B cell (primary cell): ENCODE measurements around the gene SIGMAR1. TPM values are rescaled to one million over a fixed set of nuclear protein-coding genes. Genes with fewer than 3 reads are reported as not detected.

ENCODE experiments used
- ATAC-seq: fragments of 200-7000 bp; cut with Tn5 transposase; one replicate; pipeline ENCODE4 v1.10.0; 2021; ENCODE audit warnings: low read depth, mild to moderate bottlenecking, moderate number of reproducible peaks, moderate library complexity
- CTCF ChIA-PET: fragments of 350-600 bp; sonication (Branson Sonifier 250); formaldehyde crosslinking; loops from one replicate; lab custom pipeline; 2021; ENCODE audit warnings: antibody characterized with exemption, inconsistent platforms; lab: Charles Lee
- POLR2A ChIA-PET: fragments of 350-600 bp; sonication (Branson Sonifier 250); formaldehyde crosslinking; loops from one replicate; lab custom pipeline; 2021; ENCODE audit warnings: antibody characterized with exemption; lab: Charles Lee
- DNase-seq: peaks from one replicate; pipeline ENCODE4 v3.0.0; 2013
- H2AFZ ChIP-seq: 2 replicates; pipeline ENCODE4 v1.6.1; 2012; ENCODE audit warnings: mild to moderate bottlenecking, low read depth, low read length; ENCODE audit not compliant: insufficient read depth, poor library complexity, severe bottlenecking
- H3K27ac ChIP-seq, 2 donors: 1 replicate in 1 of 2; 2 replicates in 1 of 2; pipeline ENCODE4 v1.5.1; 2012 to 2013; ENCODE audit warnings: low read length in 2 of 2, mild to moderate bottlenecking in 2 of 2, moderate library complexity in 1 of 2
- H3K27me3 ChIP-seq, 4 experiments: fragments of 200-600 bp in 1 of 4; sonication (generic) in 1 of 4; replicated peaks in 1 of 4; 1 replicate in 2 of 4; 2 replicates in 2 of 4; pipeline versions ENCODE4 v1.6.1 to v1.7.0; 2013 to 2016; ENCODE audit warnings: low read length in 3 of 4, mild to moderate bottlenecking in 2 of 4, mixed read lengths in 1 of 4, moderate library complexity in 1 of 4; ENCODE audit not compliant: insufficient read depth in 4 of 4, control insufficient read depth in 3 of 4; ENCODE audit errors: control extremely low read depth in 1 of 4
- H3K36me3 ChIP-seq, 2 experiments: replicated peaks in 1 of 2; 1 replicate in 1 of 2; 2 replicates in 1 of 2; pipeline versions ENCODE4 v1.6.1 to v1.7.1; 2013; ENCODE audit warnings: low read length in 1 of 2; ENCODE audit not compliant: insufficient read depth in 2 of 2, control insufficient read depth in 1 of 2; ENCODE audit errors: control extremely low read depth in 1 of 2, extremely low read depth in 1 of 2
- H3K4me1 ChIP-seq, 2 donors: fragments of 200-600 bp in 1 of 2; sonication (generic) in 1 of 2; 1 replicate in 1 of 2; 2 replicates in 1 of 2; pipeline versions ENCODE4 v1.5.1 to v1.6.1; 2013 to 2017; ENCODE audit warnings: low read length in 2 of 2; ENCODE audit not compliant: control insufficient read depth in 2 of 2, insufficient read depth in 2 of 2
- H3K4me2 ChIP-seq: replicated peaks from 2 replicates; pipeline ENCODE3; 2012; ENCODE audit warnings: mild to moderate bottlenecking, low read depth, low read length; ENCODE audit not compliant: poor library complexity, severe bottlenecking
- H3K4me3 ChIP-seq, 5 experiments: fragments of 200-600 bp in 1 of 5; sonication (generic) in 1 of 5; 1 replicate in 3 of 5; 2 replicates in 2 of 5; pipeline versions ENCODE4 v1.5.1 to v1.7.0; 2011 to 2016; ENCODE audit warnings: low read length in 4 of 5, mild to moderate bottlenecking in 4 of 5, low read depth in 2 of 5, control low read depth in 1 of 5, moderate library complexity in 1 of 5; ENCODE audit not compliant: insufficient read depth in 1 of 5; ENCODE audit errors: control extremely low read depth in 1 of 5, extremely low read depth in 1 of 5
- H3K79me2 ChIP-seq: fragments of 200-600 bp; sonication (generic); one replicate; pipeline ENCODE4 v1.6.0; 2016; ENCODE audit warnings: low read length; ENCODE audit not compliant: control insufficient read depth, insufficient read depth
- H3K9ac ChIP-seq: fragments of 200-600 bp; sonication (generic); 2 replicates; pipeline ENCODE4 v1.6.1; 2017; ENCODE audit warnings: mild to moderate bottlenecking, low read length, moderate library complexity
- H3K9me3 ChIP-seq, 3 donors: one replicate each; pipeline versions ENCODE4 v1.6.1 to v1.7.1; 2013; ENCODE audit warnings: low read length in 2 of 3; ENCODE audit not compliant: control insufficient read depth in 2 of 3, insufficient read depth in 1 of 3; ENCODE audit errors: control extremely low read depth in 1 of 3
- H4K20me1 ChIP-seq: 2 replicates; pipeline ENCODE4 v1.6.0; 2012; ENCODE audit warnings: mild to moderate bottlenecking, low read length; ENCODE audit not compliant: insufficient read depth, control insufficient read depth, poor library complexity, severe bottlenecking
- H3K27ac Mint-ChIP-seq: one replicate; pipeline ENCODE4 v1.8.0; 2021; ENCODE audit warnings: mixed read lengths
- H3K27me3 Mint-ChIP-seq: one replicate; pipeline ENCODE4 v1.8.0; 2021; ENCODE audit warnings: mixed read lengths
- H3K4me1 Mint-ChIP-seq: one replicate; pipeline ENCODE4 v1.8.0; 2021; ENCODE audit warnings: mixed read lengths
- H3K4me3 Mint-ChIP-seq: one replicate; pipeline ENCODE4 v1.8.0; 2021; ENCODE audit warnings: mixed read lengths
- H3K9me3 Mint-ChIP-seq: one replicate; pipeline ENCODE4 v1.8.0; 2022; ENCODE audit warnings: mixed read lengths; ENCODE audit not compliant: insufficient read depth
- EZH2 ChIP-seq: IDR thresholded peaks from 2 replicates; pipeline ENCODE4 v1.6.1; 2012; ENCODE audit warnings: borderline replicate concordance, low read depth, mild to moderate bottlenecking, moderate library complexity, low read length; ENCODE audit not compliant: insufficient read depth, poor library complexity, severe bottlenecking
- WGBS: methylation state at CpG from one replicate; pipeline ENCODE4 v1.1.5; 2013; ENCODE audit warnings: missing lambda C conversion rate; ENCODE audit not compliant: insufficient coverage; 5-methylcytosine and 5-hydroxymethylcytosine counted together
- intact Hi-C: fragments of 100-400 bp; cut with micrococcal nuclease; formaldehyde crosslinking; loops from one replicate; pipeline ENCODE4 v1.10.0; 2022
- polyA plus RNA-seq: library from polyadenylated mRNA; depleted of rRNA; stranded (reverse); fragments of >200 nt; gene quantifications from 2 replicates; pipeline ENCODE4 v1.2.3, GENCODE V29; 2012
- total RNA-seq, 2 donors: library from RNA; stranded (reverse); fragments of 120-200 nt in 1 of 2; gene quantifications; 1 replicate in 1 of 2; 2 replicates in 1 of 2; pipeline versions ENCODE4 v1.2.3 to v1.2.4, GENCODE V29; 2013 to 2022
- TF ChIP-seq, protein P1 (sequence below): fragments of 200-600 bp; IDR thresholded peaks from one replicate; pipeline ENCODE4 v1.8.0; 2022; ENCODE audit warnings: antibody characterized with exemption, mild to moderate bottlenecking

The SIGMAR1 gene
- total and polyA plus RNA-seq, 2 donors (not counting 1 experiment from before 2014, with no cell fraction given), result 21.4 to 30.7 TPM

DNA sequence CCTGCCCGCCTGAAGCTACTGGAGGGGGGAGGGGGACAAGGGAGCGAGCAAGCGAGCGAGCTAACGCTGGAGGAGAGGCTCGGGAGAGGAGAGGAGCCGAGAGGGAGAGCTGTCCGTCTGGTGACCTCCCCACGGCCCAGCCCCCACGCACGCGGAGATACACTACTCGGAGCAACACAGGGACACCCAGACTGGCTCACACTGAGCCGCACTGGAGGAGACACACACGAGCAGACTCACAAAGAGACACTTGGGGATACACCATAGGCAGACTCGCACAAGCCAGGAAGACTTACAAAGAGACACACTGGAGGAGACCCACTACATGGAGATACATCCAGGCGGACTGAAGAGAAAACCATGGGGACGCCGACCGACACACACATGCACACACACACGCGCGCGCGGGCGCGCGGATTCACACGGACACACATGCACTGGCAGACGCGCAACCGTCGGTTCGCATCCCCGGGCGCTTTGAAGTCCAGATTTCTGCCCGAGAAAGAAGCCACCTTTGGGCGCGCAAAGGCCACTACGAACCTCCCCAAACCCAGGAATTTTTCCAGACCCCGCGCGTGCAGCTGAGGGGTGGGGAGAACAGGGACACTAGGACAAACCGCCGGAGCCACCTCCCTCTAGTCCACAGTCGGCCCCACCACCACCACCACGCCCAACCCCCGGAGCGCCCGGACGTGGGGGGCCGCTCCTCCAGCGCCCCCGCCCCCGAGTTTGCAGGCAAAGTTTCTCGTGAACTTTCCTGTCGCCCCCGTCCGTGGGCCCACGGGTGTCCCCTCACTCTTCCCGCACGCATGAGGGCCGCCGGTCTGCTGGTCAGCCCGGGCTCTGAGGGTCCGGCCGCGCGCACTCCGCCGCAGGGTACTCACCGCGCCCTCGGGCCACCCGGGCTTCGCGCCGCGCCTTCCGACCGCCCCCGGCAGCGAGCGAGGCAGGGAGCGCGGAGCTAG lies 48.6 kb downstream of the SIGMAR1 start:
- no peaks in the 10 kb centered on the region for H3K36me3 ChIP-seq
- peaks cover 40% of the 10 kb centered on the region for H3K4me1 Mint-ChIP-seq
- no peaks in the 10 kb centered on the region for H4K20me1 ChIP-seq
- H3K4me3 ChIP-seq, result peak overlapping the region in 1 of 5 experiments; percentile 73
- H3K9me3 ChIP-seq, result peaks cover 0 to 28% (median 0%) of the 10 kb centered on the region in 3 donors
- H3K27ac Mint-ChIP-seq, result no peak overlapping the region
- intact Hi-C loops, result no loop called here
- no peaks in the 10 kb centered on the region for H3K9me3 Mint-ChIP-seq
- ChIA-PET POLR2A (no interaction called here), CTCF (interaction anchor here (1.5 kb wide), 1 partner anchor 151 kb away, joined by 3 read pairs; no protein-coding TSS in a partner anchor)
- 5% methylated on average over 79 of the region's 86 CpGs for WGBS
- H3K4me3 Mint-ChIP-seq, result peak overlapping the region; percentile 81
- DNase-seq (peak; percentile 37), ATAC-seq (no peak)
- H3K27me3 Mint-ChIP-seq, result peaks cover 83% of the 10 kb centered on the region
- TF ChIP-seq, protein P1, sequence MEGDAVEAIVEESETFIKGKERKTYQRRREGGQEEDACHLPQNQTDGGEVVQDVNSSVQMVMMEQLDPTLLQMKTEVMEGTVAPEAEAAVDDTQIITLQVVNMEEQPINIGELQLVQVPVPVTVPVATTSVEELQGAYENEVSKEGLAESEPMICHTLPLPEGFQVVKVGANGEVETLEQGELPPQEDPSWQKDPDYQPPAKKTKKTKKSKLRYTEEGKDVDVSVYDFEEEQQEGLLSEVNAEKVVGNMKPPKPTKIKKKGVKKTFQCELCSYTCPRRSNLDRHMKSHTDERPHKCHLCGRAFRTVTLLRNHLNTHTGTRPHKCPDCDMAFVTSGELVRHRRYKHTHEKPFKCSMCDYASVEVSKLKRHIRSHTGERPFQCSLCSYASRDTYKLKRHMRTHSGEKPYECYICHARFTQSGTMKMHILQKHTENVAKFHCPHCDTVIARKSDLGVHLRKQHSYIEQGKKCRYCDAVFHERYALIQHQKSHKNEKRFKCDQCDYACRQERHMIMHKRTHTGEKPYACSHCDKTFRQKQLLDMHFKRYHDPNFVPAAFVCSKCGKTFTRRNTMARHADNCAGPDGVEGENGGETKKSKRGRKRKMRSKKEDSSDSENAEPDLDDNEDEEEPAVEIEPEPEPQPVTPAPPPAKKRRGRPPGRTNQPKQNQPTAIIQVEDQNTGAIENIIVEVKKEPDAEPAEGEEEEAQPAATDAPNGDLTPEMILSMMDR, result no peak
- TF ChIP-seq EZH2, result no peak
- no peak overlapping the region for H2AFZ ChIP-seq
- H3K27ac ChIP-seq, result no peak overlapping the region
- no peak overlapping the region for H3K9ac ChIP-seq
- H3K4me1 ChIP-seq, result peaks cover 46 to 49% of the 10 kb centered on the region in 2 donors
- H3K79me2 ChIP-seq, result no peaks in the 10 kb centered on the region
- H3K27me3 ChIP-seq, result peaks cover 0 to 92% (median 64%) of the 10 kb centered on the region in 4 experiments
- peak overlapping the region; percentile 99 for H3K4me2 ChIP-seq

GRCh38 chr9:34587271-34587670 lies 50.3 kb downstream of the SIGMAR1 start:
- no peak overlapping the region for H3K4me3 ChIP-seq
- 48% methylated on average over 2 of the region's 2 CpGs for WGBS
- no peak overlapping the region for H3K9ac ChIP-seq
- ChIA-PET POLR2A (no interaction called here), CTCF (interaction anchor here (0.6 to 0.9 kb wide), 3 partner anchors 12 to 1435 kb away, joined by 3 to 4 read pairs (median 3); no protein-coding TSS in a partner anchor)
- no peaks in the 10 kb centered on the region for H3K36me3 ChIP-seq
- H3K9me3 ChIP-seq, result peaks cover 0 to 28% (median 0%) of the 10 kb centered on the region in 3 donors
- H4K20me1 ChIP-seq, result no peaks in the 10 kb centered on the region
- intact Hi-C loops, result no loop called here
- peaks cover 35% of the 10 kb centered on the region for H3K4me1 Mint-ChIP-seq
- no peak overlapping the region for H3K27ac Mint-ChIP-seq
- TF ChIP-seq, protein P1, result no peak
- no peak for TF ChIP-seq EZH2
- H3K27me3 ChIP-seq, result peaks cover 0 to 89% (median 54%) of the 10 kb centered on the region in 4 experiments
- peaks cover 84% of the 10 kb centered on the region for H3K27me3 Mint-ChIP-seq
- H3K4me1 ChIP-seq, result peaks cover 37 to 39% of the 10 kb centered on the region in 2 donors
- no peak overlapping the region for H3K4me2 ChIP-seq
- H3K4me3 Mint-ChIP-seq, result no peak overlapping the region
- ATAC-seq, result no peak
- no peak for DNase-seq
- no peaks in the 10 kb centered on the region for H3K79me2 ChIP-seq
- no peak overlapping the region for H2AFZ ChIP-seq
- no peaks in the 10 kb centered on the region for H3K9me3 Mint-ChIP-seq
- no peak overlapping the region for H3K27ac ChIP-seq
